NB4 (cell line): ENCODE measurements around the gene TRIM45.

Experiments
- CTCF ChIP-seq: IDR thresholded peaks from one replicate; pipeline ENCODE4 v1.5.1; 2012; ENCODE audit warnings: low read depth, low read length
- MAX ChIP-seq: IDR thresholded peaks from 2 replicates; pipeline ENCODE4 v1.6.1; 2011; ENCODE audit warnings: low read depth, low read length
- MYC ChIP-seq: IDR thresholded peaks from 2 replicates; pipeline ENCODE4 v1.6.1; 2011; ENCODE audit warnings: low read depth, low read length
- POLR2A ChIP-seq: IDR thresholded peaks from 2 replicates; pipeline ENCODE4 v1.6.1; 2011; ENCODE audit warnings: mild to moderate bottlenecking; ENCODE audit not compliant: insufficient read length; ENCODE audit errors: extremely low read depth

DNA sequence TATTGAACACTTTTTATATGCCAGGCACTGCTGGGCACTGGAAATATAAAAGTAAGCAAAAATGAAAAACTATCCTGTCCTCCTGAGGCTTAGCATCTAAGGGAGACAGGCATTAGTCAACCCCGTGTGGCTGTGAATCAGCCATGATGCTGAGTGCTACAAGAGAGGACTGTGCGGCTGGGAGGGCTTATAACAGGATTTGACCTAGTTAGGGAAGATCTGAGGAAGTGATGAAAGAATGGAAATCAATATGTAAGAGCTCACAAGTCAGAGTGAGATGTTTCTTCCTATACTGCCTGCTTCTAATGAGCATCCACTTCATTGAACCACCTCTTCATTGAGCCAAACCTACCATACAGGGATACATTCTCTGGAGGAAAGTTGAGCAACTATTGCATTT, 15.1 kb downstream of the TRIM45 start:
- no peak for TF ChIP-seq CTCF
- no peak for TF ChIP-seq MAX
- no peak for TF ChIP-seq MYC
- no peak for TF ChIP-seq POLR2A
